HG02763 (cell line): ENCODE measurements around the gene HEPACAM.

Experiments
- ATAC-seq: cut with Tn5 transposase; IDR thresholded peaks from one replicate; pipeline ENCODE4 v1.9.1; 2021; ENCODE audit warnings: mild to moderate bottlenecking, moderate library complexity; ENCODE audit not compliant: unreplicated experiment

The HEPACAM gene

DNA sequence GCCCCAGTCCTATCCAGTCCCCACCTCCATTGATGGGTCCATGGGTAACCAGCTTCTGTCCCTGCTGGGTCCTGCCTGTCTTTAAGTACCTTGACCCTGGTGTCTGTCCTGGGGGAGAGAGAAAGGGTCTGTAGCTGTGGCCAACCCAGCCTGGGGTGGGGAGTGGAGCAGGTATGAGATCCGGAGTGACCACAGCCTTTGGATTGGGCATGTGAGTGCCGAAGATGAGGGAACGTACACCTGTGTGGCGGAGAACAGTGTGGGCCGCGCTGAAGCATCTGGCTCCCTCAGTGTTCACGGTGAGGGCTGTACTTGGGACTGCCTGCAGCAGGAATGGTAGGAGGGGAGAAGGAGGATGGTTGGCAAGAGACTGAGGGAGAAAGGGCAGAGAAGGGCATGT lies 65.4 kb downstream of the HEPACAM start:
- ATAC-seq: no peak

DNA sequence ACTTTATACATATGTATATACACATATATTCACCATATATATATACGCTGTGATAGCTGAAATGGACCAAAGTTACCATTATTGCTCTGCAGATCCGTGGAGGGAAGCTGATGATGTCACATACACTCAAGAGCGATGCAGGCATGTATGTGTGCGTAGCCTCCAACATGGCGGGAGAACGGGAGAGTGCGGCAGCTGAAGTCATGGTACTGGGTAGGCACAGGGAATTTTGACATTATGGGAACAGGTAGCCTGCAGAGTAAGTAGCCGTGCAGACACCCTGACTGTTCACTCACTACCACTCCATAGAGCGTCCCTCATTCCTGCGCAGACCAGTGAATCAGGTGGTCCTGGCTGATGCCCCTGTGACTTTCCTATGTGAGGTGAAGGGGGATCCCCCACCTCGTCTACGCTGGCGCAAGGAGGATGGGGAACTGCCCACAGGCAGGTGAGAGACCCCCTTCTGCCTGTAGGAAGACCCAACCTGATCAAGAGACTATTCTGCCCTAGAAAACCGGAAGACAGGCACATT lies 65.9 kb downstream of the HEPACAM start:
- ATAC-seq: no peak

GRCh38 chr11:124869331-124869730 lies 66.5 kb downstream of the HEPACAM start:
- no peak for ATAC-seq
